HepG2 (cell line): Measurements from ENCODE around the gene UEVLD. TPM values are rescaled to one million over a fixed set of nuclear protein-coding genes. Genes with fewer than 3 reads are reported as not detected.

Source experiments
- CEBPZ ChIP-seq: IDR thresholded peaks from 2 replicates; pipeline ENCODE4 v1.6.1; 2012; ENCODE audit warnings: low read length, improper control_type of control experiment
- FOXA1 ChIP-seq, 2 experiments: fragments of 450-650 bp in 1 of 2; sonication (generic) in 1 of 2; formaldehyde crosslinking in 1 of 2; IDR thresholded peaks; 2 replicates each; pipeline versions ENCODE4 v1.4.0 to v1.6.1; 2016 to 2020; ENCODE audit warnings: missing genetic modification reagents in 1 of 2
- MIER3 ChIP-seq: IDR thresholded peaks from 2 replicates; pipeline ENCODE4 v1.6.1; 2016; ENCODE audit warnings: missing compliant biosample characterization, borderline replicate concordance
- MTA1 ChIP-seq: sonication (generic); formaldehyde crosslinking; IDR thresholded peaks from 2 replicates; pipeline ENCODE4 v1.4.0; 2020; ENCODE audit warnings: missing genetic modification reagents, mild to moderate bottlenecking, borderline replicate concordance
- MTERF4 ChIP-seq: sonication (generic); formaldehyde crosslinking; IDR thresholded peaks from 2 replicates; pipeline ENCODE4 v1.8.0; 2023; ENCODE audit warnings: mild to moderate bottlenecking, missing genetic modification reagents
- MZF1 ChIP-seq: sonication (generic); formaldehyde crosslinking; IDR thresholded peaks from 2 replicates; pipeline ENCODE4 v1.8.1; 2023; ENCODE audit warnings: mild to moderate bottlenecking, missing genetic modification reagents, borderline replicate concordance
- PRMT3 ChIP-seq: sonication (generic); formaldehyde crosslinking; IDR thresholded peaks from 2 replicates; pipeline ENCODE4 v1.8.1; 2022; ENCODE audit warnings: low read depth, mild to moderate bottlenecking, moderate library complexity, missing genetic modification reagents, borderline replicate concordance
- PRPF4 ChIP-seq: fragments of 200-400 bp; formaldehyde crosslinking; IDR thresholded peaks from 2 replicates; pipeline ENCODE4 v1.6.1; 2016; ENCODE audit warnings: low read length, low read depth; ENCODE audit not compliant: poor library complexity, severe bottlenecking
- REPIN1 ChIP-seq: sonication (generic); formaldehyde crosslinking; IDR thresholded peaks from 2 replicates; pipeline ENCODE4 v1.8.0; 2022; ENCODE audit warnings: missing genetic modification reagents, low read depth, mild to moderate bottlenecking, borderline replicate concordance
- STAT5B ChIP-seq: sonication (generic); formaldehyde crosslinking; IDR thresholded peaks from 2 replicates; pipeline ENCODE4 v1.4.0; 2020; ENCODE audit warnings: missing genetic modification reagents
- ZC3H4 ChIP-seq: sonication (generic); formaldehyde crosslinking; IDR thresholded peaks from 2 replicates; pipeline ENCODE4 v1.4.0; 2020; ENCODE audit warnings: missing genetic modification reagents, borderline replicate concordance
- ZNF24 ChIP-seq: fragments of 450-650 bp; IDR thresholded peaks from 2 replicates; pipeline ENCODE4 v1.6.1; 2017; ENCODE audit warnings: antibody characterized with exemption, mild to moderate bottlenecking
- ZNF30 ChIP-seq: sonication (generic); formaldehyde crosslinking; IDR thresholded peaks from 2 replicates; pipeline ENCODE4 v1.5.0; 2020; ENCODE audit warnings: mild to moderate bottlenecking, missing genetic modification reagents
- ZNF674 ChIP-seq: sonication (generic); formaldehyde crosslinking; IDR thresholded peaks from 2 replicates; pipeline ENCODE4 v1.5.0; 2020; ENCODE audit warnings: low read depth, mild to moderate bottlenecking, missing genetic modification reagents
- ZNF790 ChIP-seq: sonication (generic); formaldehyde crosslinking; IDR thresholded peaks from 2 replicates; pipeline ENCODE4 v1.8.0; 2022; ENCODE audit warnings: missing genetic modification reagents, mild to moderate bottlenecking, borderline replicate concordance
- polyA plus RNA-seq, 8 experiments: library from polyadenylated mRNA; depleted of rRNA in 3 of 8; stranded (reverse) in 7 of 8; unstranded in 1 of 8; fragments of >200 nt; fragmentation: Illumina TruSeq in 4 of 8; extraction: Trizol in 4 of 8; gene quantifications; 2 replicates each; pipeline versions ENCODE4 v1.2.1 to v1.2.3, GENCODE V29; 2011 to 2016; ENCODE audit warnings: low read depth in 4 of 8, missing spikeins in 1 of 8, mixed read lengths in 1 of 8; ENCODE audit not compliant: insufficient read depth in 1 of 8
- total RNA-seq, 5 experiments: library from RNA; depleted of rRNA; stranded (reverse); fragments of >200 nt; fragmentation: Illumina TruSeq; extraction: Trizol; gene quantifications; 2 replicates each; pipeline ENCODE4 v1.2.3, GENCODE V29; 2016; ENCODE audit warnings: low read depth in 1 of 5
- TF ChIP-seq, protein P1 (sequence below): IDR thresholded peaks from 2 replicates; pipeline ENCODE4 v1.6.1; 2018; ENCODE audit warnings: missing genetic modification reagents, mild to moderate bottlenecking, missing compliant biosample characterization
- TF ChIP-seq, protein P2 (sequence below): sonication (generic); formaldehyde crosslinking; IDR thresholded peaks from 2 replicates; pipeline ENCODE4 v1.4.0; 2020; ENCODE audit warnings: missing genetic modification reagents
- TF ChIP-seq, protein P3 (sequence below): sonication (generic); formaldehyde crosslinking; IDR thresholded peaks from 2 replicates; pipeline ENCODE4 v1.4.0; 2020; ENCODE audit warnings: missing genetic modification reagents

The UEVLD gene
- total and polyA plus RNA-seq, 2 of the 13 experiments (the other 11 are each of a cell fraction or from before 2014, with no cell fraction given): 5.7 to 13.7 TPM

DNA sequence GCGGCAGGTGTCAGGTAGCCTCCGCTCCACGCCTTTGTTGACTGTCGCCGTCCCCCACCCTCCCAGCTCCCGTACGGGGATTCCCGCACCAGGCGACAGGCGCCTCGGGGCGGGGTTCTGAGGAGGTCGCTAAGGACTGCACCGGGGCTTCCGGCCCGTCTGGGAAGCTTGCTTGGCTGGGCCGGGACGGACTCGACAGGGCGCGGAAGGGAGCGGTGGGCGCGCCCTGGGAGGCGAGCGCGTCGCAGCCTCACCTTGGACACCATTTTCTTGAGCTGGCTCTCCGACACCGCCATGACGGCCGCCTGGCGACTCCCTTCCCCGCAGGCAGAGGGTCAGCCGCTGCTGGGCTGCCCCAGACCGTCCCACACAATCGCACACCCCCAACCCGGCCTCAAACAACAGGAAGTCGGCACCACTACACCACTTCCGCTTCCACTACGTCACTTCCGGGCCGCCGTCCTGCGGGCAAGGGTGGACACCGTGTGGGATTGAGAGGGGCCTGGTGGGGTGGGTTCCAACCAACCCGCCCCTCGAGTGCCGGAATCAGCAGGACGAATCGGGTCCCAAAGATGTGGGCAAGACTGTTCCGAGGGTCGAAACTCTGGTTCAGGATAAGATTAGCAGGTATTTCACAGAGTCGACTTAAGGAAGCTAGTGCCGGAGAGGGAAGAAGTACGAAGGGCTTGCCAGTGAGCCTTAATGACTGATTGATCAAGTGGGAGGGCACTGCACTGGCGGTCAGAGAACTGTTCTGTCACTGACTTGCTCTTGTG, 61.8 kb downstream of the UEVLD start, which contains the start of gene TSG101 (continued):
- peak; percentile 97 for TF ChIP-seq MTA1 (CRISPR knock-in tag)
- no peak for TF ChIP-seq MZF1 (CRISPR knock-in tag)
- no peak for TF ChIP-seq ZC3H4 (CRISPR knock-in tag)
- TF ChIP-seq, protein P1, sequence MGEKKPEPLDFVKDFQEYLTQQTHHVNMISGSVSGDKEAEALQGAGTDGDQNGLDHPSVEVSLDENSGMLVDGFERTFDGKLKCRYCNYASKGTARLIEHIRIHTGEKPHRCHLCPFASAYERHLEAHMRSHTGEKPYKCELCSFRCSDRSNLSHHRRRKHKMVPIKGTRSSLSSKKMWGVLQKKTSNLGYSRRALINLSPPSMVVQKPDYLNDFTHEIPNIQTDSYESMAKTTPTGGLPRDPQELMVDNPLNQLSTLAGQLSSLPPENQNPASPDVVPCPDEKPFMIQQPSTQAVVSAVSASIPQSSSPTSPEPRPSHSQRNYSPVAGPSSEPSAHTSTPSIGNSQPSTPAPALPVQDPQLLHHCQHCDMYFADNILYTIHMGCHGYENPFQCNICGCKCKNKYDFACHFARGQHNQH (CRISPR knock-in tag): peak; percentile 91
- no peak for TF ChIP-seq ZNF674 (CRISPR knock-in tag)
- TF ChIP-seq ZNF24: no peak
- TF ChIP-seq, protein P2, sequence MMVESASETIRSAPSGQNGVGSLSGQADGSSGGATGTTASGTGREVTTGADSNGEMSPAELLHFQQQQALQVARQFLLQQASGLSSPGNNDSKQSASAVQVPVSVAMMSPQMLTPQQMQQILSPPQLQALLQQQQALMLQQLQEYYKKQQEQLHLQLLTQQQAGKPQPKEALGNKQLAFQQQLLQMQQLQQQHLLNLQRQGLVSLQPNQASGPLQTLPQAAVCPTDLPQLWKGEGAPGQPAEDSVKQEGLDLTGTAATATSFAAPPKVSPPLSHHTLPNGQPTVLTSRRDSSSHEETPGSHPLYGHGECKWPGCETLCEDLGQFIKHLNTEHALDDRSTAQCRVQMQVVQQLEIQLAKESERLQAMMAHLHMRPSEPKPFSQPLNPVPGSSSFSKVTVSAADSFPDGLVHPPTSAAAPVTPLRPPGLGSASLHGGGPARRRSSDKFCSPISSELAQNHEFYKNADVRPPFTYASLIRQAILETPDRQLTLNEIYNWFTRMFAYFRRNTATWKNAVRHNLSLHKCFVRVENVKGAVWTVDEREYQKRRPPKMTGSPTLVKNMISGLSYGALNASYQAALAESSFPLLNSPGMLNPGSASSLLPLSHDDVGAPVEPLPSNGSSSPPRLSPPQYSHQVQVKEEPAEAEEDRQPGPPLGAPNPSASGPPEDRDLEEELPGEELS (CRISPR knock-in tag): peak; percentile 55
- TF ChIP-seq, protein P3, sequence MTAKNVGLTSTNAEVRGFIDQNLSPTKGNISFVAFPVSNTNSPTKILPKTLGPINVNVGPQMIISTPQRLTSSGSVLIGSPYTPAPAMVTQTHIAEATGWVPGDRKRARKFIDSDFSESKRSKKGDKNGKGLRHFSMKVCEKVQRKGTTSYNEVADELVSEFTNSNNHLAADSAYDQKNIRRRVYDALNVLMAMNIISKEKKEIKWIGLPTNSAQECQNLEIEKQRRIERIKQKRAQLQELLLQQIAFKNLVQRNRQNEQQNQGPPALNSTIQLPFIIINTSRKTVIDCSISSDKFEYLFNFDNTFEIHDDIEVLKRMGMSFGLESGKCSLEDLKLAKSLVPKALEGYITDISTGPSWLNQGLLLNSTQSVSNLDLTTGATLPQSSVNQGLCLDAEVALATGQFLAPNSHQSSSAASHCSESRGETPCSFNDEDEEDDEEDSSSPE: no peak
- peak; percentile 90; the same call in 1 of the 2 replicates for TF ChIP-seq PRMT3
- peak; percentile 46; the same call in 1 of the 2 replicates for TF ChIP-seq REPIN1 (CRISPR knock-in tag)
- TF ChIP-seq ZNF790 (CRISPR knock-in tag): peak; percentile 71; the same call in 1 of the 2 replicates
- no peak for TF ChIP-seq CEBPZ
- TF ChIP-seq PRPF4: no peak
- TF ChIP-seq MIER3 (CRISPR knock-in tag): no peak; the same call in 1 of the 2 replicates
- no peak for TF ChIP-seq ZNF30 (CRISPR knock-in tag)
- no peak for TF ChIP-seq FOXA1 (IDR thresholded peaks at IDR 0.05)
- TF ChIP-seq FOXA1 (CRISPR knock-in tag; IDR thresholded peaks at IDR 0.05): peak; percentile 87
- TF ChIP-seq MTERF4 (CRISPR knock-in tag): no peak; the same call in 1 of the 2 replicates
- no peak for TF ChIP-seq STAT5B (CRISPR knock-in tag)
